Fibroblast of peridontal ligament (primary cell): Measurements from ENCODE around the gene ZNF618.

ENCODE experiments used
- DNase-seq: peaks from one replicate; pipeline ENCODE4 v3.0.0-alpha.2; 2010; ENCODE audit errors: extremely low read depth

The ZNF618 gene

GRCh38 chr9:113957351-113957750 is 81.2 kb downstream of the ZNF618 start:
- DNase-seq: no peak

DNA sequence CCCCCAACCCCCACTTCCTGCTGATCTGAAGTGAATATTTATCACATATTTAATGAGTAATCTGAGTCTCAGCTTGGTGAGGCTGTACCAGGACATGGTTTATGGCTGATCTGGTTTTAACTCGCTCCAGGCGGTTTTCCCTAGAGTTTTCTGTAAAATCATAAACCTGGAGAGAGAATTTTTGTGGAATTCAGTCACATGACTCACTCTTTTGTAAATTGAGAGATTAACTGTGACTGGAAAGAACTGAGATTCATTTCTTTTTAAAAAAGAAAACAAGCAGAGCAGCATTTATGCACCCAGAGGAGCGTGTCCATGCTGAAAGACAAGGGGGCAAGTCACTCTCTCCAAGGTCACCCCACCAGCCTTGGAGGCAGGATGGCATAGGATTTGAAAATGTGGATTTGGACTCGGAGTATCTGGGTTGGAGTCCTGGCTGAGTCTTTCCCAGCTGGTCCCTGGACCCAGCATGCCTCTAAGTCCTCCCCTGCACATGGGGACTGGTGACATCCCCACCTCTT is 81.8 kb downstream of the ZNF618 start:
- DNase-seq: peak; percentile 95

DNA sequence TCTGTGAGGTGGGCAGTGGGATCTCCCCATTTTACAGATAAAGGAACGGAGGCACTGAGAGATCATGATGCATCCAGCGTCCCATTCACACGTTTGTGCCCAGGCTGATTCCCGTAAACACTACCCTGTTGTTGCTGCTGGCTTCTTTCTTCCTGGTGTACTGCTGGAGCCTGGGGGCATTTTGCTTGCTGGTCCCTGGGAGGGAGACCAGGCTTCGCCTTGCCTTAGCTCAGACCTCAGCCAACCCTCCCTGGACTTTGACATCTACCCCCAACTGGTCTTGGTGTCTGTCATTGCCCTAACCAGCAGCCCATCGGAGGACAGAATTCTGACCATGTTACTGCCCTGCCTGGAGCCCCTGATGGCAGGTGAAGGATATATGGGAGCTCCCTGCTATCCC is 82.4 kb downstream of the ZNF618 start:
- DNase-seq: no peak

GRCh38 chr9:113960768-113961167 is 84.7 kb downstream of the ZNF618 start:
- no peak for DNase-seq

DNA sequence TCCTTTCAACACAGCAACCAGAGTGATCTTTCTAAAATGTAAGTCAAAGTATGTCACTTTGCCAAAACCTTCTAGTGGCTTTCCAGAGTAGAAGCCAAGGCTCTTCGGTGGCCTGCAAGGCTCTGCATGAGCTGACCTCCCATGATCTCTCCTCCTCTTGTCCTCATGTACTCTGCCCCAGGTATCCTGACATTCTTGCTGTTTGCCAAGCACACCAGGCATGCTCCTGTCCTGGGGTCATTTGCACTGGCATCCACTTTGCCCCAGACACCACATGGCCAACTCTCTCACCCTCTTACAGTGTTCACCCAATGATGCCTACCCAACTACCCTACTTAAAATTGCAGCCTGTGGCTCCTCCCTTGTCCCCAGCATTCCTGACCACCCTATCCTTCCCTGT is 86.3 kb downstream of the ZNF618 start:
- no peak for DNase-seq

DNA sequence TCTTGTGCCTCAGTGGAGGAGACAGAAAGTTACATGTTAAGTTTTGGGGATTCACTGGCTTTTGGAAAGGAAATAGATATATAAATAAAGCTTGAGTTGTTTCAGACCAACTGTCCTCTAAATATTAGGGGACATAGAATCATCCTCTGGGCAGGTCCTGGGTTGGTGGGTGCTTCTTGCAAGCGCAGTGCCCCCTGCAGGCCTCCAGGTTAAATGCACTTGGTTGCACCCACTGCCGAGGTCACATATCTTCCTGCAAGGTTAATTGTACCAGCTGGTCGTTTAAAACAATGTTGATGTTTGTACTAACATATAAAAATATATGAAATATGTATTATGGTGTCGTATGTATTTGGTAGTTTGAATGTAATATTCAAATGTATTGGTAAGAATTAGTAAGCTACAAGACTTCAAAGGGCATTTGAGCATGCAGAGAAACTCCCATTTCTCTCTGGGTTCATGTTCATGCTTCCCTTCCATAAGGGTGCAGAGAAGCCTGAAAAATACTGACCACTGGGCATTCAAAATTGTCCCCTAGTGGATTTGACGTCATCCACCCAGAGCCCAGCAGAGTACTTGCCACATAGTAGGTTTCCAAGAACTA is 87.0 kb downstream of the ZNF618 start:
- peak; percentile 56 for DNase-seq

DNA sequence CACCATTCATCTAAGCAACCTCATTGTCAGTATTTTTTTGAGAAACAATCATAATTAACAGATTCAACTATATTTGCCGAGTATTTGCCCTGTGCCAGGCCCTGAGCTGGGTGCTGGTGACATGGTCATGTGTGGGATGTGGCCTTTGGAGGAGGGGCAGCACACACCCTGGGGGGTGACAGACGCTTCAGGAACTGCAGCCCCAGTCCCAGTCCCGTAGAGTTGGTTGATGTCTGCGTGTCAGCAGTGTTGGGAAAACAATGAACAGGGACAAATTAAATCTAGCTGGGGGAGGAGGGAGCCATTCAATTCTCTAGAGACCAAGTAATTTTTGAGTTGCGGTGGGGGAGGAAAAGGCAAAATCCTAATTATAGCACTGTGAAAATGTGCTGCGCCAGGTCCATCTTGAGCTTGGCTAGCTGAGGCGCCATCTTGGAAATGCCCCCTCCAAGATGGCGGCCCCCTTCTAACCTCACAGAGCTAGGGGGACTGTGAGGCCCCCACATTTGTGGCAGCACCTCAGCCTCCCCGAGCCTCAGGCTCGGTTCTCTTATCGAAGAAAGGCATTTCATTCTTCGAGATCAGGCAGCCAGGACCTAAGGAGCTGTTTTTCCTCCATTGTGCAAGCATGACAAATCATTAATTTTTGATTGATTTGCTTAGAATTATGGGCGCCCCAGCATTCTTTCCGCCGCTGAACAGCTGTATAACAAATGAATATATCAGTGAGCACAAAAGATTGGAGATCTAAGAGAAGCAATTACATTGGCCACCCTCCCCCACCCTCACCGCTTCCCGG is 87.8 kb downstream of the ZNF618 start:
- no peak for DNase-seq

- DNase-seq: peak; percentile 41
Observed at GRCh38 chr9:113964495-113965170, 88.5 kb downstream of the ZNF618 start.

- no peak for DNase-seq
Observed at GRCh38 chr9:113966394-113966793, 90.3 kb downstream of the ZNF618 start.

GRCh38 chr9:113967380-113967779 is 91.3 kb downstream of the ZNF618 start:
- DNase-seq: no peak

GRCh38 chr9:113969343-113969742 is 93.2 kb downstream of the ZNF618 start:
- DNase-seq: no peak

DNA sequence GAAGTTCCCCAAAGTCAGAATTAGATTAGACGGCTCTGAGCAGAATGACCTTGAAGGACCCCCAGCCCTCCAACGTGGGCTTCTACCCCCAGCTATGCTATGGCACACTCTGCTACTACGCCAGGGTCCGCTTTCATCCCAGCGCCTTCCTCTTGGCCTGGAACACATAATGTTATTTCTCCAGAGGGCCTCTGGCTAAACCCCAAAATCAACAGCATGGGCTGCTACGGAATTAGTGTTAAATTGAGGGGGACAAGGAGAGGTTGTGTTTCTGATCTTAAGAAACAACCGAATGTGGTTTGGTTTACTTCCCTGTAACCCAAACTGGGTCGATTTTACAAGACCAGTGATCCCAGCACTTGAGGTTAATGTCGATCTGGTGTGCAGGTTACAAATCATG is 97.1 kb downstream of the ZNF618 start:
- peak; percentile 30 for DNase-seq

- DNase-seq: no peak
Observed at GRCh38 chr9:113973963-113974413, 97.9 kb downstream of the ZNF618 start.

GRCh38 chr9:113976915-113977314 is 100.8 kb downstream of the ZNF618 start:
- DNase-seq: no peak

GRCh38 chr9:113978725-113979342 is 102.7 kb downstream of the ZNF618 start:
- peak; percentile 66 for DNase-seq

DNA sequence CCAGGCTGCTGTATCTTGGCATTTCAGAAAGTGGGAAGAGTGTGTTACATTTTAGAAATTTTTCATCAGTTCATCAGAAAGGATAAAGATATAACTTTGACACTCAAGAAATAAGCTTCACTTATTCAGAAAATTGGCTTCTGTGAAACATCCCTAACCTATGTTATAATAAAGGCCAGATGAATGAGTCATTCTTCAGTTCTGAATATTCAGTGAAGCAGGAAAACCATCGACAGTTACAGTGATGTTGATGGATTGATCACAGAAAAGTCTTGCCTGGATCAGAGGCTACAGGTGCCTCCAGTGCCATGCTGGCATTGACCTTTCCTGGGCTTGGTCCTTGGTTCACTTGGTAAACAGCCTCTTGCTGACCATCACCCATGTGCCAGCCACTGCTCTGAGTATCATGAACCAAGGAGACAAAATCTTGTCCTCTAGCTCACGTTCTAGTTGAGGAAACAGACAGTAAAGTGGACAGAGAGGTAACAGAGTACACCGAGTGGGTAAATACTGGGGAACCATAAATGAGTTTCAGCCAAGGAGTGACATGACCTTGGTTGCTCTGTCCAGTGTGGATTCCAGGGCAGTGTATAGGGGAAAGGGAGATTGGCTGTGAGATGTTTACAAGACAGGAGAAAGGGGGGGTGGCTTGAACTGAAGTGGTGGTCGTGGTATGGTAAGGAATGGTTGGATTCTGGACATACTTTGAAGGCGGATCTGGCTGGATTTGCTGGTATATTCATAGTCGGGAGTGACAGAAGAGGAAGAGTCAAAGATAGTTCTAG is 103.4 kb downstream of the ZNF618 start:
- DNase-seq: peak; percentile 49

DNA sequence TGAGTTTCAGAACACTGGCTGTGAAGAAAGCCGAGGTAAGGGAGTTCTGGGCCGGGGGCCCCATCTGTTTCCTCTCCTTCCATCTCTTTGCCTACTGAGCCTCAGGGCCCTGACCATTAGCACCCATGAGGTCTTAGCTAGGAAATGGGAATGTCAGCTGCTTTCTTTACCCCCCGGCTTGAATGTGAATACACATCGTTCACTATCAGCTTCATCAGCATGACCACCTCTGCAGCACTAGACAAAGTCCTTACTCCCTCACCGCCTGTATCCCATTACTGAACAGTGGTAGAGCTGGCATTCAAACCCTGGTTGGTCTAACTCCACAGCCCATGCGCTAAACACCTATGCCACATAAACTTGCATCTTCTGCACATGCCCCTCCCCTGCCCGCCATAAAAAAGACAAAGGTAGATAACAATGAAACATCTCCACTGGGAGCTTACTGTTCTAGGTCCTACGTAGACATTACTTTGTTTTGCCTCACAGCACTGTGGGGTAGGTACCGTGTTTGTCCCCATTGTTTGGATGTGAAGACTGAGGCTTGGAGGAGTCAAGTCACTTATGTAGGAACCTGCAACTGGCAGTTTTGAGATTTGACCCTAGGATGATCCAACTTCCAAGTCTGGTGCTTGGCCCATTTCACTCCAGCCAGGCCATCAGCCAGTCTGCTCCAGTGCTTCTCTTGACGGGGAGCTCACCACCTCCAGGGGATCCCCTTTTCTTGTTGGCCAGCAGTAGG is 108.7 kb downstream of the ZNF618 start:
- no peak for DNase-seq

DNA sequence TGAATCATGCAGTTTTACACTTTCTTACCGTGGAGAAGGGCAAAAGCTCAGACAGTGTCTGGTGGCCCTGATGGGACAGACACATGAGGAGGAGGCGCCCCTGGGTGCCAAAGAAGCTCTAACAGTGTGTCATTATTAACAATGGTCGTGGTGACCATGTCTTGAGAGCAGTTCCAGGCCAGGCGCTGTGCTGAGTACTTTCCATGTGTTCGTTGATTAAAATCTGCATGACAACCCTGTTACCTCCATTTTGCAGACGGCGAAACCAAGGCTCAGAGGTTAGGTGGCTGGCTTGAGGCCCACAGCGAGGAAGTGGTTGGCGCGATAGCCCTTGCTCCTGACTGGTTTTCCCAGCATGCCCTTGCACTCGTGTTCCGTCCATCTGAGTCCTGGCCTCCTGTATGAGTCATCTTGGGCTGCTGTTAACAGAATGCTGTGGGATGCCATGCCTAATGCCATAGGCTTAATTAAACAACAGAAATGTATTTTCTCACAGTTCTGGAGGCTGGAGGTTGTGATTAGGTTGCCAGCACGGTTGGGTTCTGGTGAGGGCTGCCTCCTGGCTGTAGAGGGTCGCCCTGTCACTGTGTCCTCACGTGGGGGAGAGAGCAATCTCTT is 110.0 kb downstream of the ZNF618 start:
- DNase-seq: no peak

DNA sequence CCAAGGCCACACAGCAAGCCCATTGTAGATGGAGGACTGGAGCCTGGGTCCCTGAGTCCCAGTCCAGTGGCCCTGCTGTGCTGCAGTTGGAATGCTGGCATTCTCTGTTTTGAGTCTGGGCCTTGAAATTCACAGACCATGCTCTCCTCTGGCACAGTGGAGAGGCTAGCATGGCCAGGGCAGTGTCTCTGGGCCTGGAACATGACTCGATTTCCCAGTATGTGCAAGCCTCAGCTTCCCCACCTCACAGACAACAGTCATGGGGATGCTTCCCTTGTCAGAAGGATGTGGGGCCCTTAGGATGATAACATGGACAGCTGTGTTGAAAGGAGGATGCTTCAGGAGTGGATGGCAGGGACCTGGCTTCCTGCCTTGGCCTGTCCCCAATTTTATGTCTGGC is 110.8 kb downstream of the ZNF618 start:
- no peak for DNase-seq

- DNase-seq: no peak
Observed at GRCh38 chr9:113987526-113987925, 111.4 kb downstream of the ZNF618 start.
